ACHN (cell line): ENCODE measurements around the gene SRP9.

Source experiments
- DNase-seq: peaks from one replicate; pipeline ENCODE4 v3.0.0-alpha.2; 2015
- in situ Hi-C: cut with HindIII; loops from 2 replicates; pipeline ENCODE4 v1.10.0; 2017; ENCODE audit warnings: low sequenced_read_pairs, low pct_ligation_motif_present, low pct_unique_long_range_greater_than_20kb

Gene SRP9

GRCh38 chr1:225777583-225778336, at the start of gene SRP9:
Gene SRP9, plus strand, starts transcription at chr1:225777826. Its CDS starts 115 bp downstream, at chr1:225777941.
- in situ Hi-C loops: loop anchor here (25.0 kb wide), 1 partner anchor 290 kb away; no protein-coding TSS in a partner anchor
- peak; percentile 100 for DNase-seq

- in situ Hi-C loops: no loop called here
- no peak for DNase-seq
These were observed 46.1 kb upstream of the SRP9 start for GRCh38 chr1:225731491-225731890.

GRCh38 chr1:225733254-225733653, 44.4 kb upstream of the SRP9 start:
- DNase-seq: no peak
- in situ Hi-C loops: no loop called here

DNA sequence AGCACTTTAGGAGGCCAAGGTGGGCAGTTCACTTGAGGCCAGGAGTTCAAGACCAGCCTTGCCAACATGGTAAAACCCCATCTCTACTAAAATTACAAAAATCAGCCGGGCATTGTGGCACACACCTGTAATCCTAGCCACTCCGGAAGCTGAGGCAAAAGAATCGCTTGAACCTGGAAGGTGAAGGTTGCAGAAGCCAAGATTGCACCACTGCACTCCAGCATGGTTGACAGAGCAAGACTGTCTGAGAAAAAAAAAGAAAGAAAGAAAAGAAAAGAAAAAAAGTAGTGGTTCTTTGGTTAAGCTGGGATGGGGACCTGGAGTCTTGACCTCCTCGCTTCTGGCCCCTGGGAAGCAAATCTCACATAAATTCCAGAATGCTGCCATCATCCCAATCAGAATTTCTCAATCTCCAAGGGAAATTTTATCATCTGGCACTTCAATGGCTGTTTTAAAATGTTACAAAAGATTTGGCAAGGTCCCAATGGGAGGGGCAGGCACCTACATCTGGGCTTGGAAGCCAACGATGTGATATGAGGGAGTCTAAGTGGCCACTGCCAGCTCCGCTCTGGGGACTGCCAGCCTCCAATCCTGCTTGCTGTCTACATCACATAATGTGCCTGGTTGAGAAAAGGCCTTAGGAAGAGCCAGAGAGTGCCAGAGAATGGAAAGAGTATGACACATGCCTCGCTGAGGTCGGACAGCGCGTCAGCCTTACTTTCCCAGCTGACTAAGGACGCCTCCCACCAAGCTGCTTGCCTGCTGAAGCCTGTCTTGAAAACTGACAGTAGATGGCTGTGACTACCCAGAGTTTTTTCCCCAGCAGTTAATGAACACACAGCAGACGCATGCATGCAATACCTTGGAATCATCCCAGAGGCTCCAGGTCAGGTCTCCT, 42.1 kb upstream of the SRP9 start:
- in situ Hi-C loops: no loop called here
- peak; percentile 99 for DNase-seq

DNA sequence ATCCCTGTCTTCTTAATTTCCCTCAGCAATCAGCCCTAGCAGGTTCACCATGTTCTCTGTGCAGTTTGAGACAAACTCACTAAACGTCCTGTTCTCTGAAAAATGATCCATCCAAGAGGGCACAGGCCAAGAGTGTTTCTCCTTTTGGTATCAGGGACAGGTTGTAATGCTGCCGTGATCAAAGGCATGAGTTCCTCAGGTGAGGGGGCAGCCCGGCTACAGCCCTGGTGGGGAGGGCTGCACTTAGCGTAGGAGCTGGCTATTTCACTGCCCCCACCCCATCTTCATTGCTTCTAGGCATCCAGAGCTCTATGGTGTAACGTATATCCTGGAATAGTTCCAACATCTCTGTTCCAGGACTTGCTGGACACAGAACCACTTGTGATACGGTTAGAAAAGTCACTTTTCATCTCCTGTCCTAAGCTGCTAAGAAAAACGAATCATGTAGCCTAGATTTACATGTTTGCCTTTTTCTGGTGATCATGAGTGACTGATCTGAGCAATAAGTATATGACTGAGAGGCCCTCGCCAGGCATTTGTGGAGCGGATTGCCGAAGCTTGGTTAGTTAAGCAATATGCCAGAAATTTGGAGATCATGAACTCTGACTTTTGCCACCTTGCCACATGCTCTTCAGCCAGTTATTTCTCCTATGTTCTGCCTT, 41.1 kb upstream of the SRP9 start:
- in situ Hi-C loops: no loop called here
- DNase-seq: no peak

DNA sequence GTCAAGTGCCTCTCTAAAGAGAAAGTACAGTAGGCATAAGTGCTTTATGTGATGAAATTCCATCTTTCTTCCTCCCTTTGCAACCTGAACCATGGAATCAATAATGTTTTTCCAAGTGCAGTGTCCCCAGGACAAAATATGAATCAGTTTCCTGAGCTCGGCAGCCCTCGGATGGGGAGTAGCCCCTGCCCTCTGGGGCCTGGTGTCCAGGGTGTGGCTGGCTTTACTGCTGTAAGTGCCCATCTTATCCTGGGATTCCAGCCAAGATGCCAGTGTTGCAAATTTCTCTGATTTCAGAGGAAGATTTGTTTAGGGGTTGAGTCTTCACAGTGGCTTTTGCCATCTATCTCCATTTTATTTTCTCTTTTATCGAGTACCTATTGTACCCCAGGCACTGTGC, 40.5 kb upstream of the SRP9 start:
- in situ Hi-C loops: no loop called here
- no peak for DNase-seq

- DNase-seq: no peak
- in situ Hi-C loops: no loop called here
These were observed 39.8 kb upstream of the SRP9 start for GRCh38 chr1:225737866-225738265.

DNA sequence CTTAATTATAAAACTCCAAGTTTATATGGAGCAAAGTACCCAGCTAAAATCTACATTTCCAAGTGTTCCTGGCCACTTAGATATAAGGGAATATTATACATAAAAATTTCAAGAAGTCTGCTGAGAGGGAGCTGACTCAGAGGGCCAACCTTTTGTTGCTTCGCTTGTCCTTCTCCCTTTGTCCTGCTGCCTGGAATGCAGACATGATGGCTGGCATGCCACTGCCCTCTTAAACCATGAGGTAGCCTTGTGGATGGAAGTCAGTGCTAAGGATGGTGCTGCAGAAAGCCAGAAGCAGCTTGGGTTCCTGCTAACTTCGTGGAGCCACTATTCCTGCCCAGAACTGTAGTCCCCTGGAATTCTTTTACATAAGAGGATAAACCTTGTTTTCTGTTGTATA, 38.9 kb upstream of the SRP9 start:
- DNase-seq: no peak
- in situ Hi-C loops: no loop called here

- in situ Hi-C loops: no loop called here
These were observed 38.0 kb upstream of the SRP9 start for GRCh38 chr1:225739542-225740107.

GRCh38 chr1:225744745-225745144, 32.9 kb upstream of the SRP9 start:
- in situ Hi-C loops: no loop called here
- no peak for DNase-seq

More at GRCh38 chr1:225739542-225740107, 38.0 kb upstream of the SRP9 start:
- DNase-seq: no peak

GRCh38 chr1:225745273-225745672, 32.4 kb upstream of the SRP9 start:
- no peak for DNase-seq
- in situ Hi-C loops: no loop called here

DNA sequence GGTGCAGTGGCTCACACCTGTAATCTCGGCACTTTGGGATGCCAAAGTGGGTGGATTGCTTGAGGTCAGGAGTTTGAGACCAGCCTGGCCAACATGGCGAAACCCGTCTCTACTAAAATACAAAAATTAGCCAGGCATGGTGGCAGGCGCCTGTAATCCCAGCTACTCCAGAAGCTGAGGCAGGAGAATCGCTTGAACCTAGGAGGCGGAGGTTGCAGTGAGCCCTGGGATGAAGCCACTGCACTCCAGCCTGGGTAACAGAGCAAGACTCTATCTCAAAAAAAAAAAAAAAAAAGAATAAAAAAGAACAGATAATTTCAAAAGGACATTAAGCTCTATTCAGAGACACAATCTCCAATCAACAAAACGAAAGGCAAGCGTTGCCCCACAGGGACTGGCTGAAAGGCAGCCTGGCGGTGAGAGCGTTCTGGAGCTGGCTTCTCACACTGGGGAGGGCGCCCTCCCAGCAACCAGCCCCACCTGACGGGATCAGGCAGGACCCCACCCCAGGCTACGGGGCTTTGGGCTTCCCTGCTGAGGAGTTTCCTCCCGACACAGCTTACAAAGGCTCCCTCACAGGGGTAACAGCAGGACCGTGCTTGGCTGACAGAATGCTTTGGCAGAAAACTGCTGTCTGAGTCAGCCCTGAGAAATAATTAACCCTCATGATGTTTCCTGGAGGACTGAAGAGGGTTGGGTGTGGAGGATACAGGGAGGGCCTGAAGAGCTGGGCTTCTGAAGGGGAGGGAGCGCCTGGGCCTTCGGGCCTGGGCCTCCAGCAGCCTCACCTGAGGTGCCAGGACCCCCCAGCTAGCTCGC, 31.1 kb upstream of the SRP9 start:
- in situ Hi-C loops: no loop called here
- peak; percentile 96 for DNase-seq

- in situ Hi-C loops: no loop called here
- no peak for DNase-seq
These were observed 30.1 kb upstream of the SRP9 start for GRCh38 chr1:225747566-225747965.

GRCh38 chr1:225748529-225748928, 29.1 kb upstream of the SRP9 start:
- no peak for DNase-seq
- in situ Hi-C loops: no loop called here

GRCh38 chr1:225749706-225750105, 27.9 kb upstream of the SRP9 start:
- in situ Hi-C loops: no loop called here
- no peak for DNase-seq

GRCh38 chr1:225750420-225750819, 27.2 kb upstream of the SRP9 start:
- in situ Hi-C loops: no loop called here
- no peak for DNase-seq

- DNase-seq: no peak
- in situ Hi-C loops: no loop called here
These were observed 26.5 kb upstream of the SRP9 start for GRCh38 chr1:225750875-225751824.
